Endothelial cell of umbilical vein (primary cell): Measurements from ENCODE around the gene CCDC144A.
A peak's percentile ranks its signal among the peaks of the same experiment; 100 is the strongest.
"Not testable (repeated sequence)": the region's sequence is repeated elsewhere in the genome, so short reads cannot be mapped to it uniquely, and the experiment has no call there.

ENCODE experiments used
- EZH2 ChIP-seq: IDR thresholded peaks from 2 replicates; pipeline ENCODE4 v1.6.1; 2012; ENCODE audit warnings: borderline replicate concordance, low read depth, mild to moderate bottlenecking, moderate library complexity, low read length, inconsistent platforms; ENCODE audit not compliant: severe bottlenecking
- GATA2 ChIP-seq: IDR thresholded peaks from 2 replicates; pipeline ENCODE4 v1.7.0; 2011; ENCODE audit warnings: low read depth, mild to moderate bottlenecking, moderate library complexity, mixed read lengths, low read length; ENCODE audit not compliant: insufficient read length, insufficient read depth
- JUN ChIP-seq: IDR thresholded peaks from 2 replicates; pipeline ENCODE4 v1.6.1; 2011; ENCODE audit warnings: borderline replicate concordance, low read depth; ENCODE audit not compliant: insufficient read length, insufficient read depth
- MYC ChIP-seq: IDR thresholded peaks from one replicate; pipeline ENCODE4 v1.6.1; 2011; ENCODE audit warnings: mild to moderate bottlenecking, low read depth, low read length
- POLR2AphosphoS5 ChIP-seq: IDR thresholded peaks from 2 replicates; pipeline ENCODE4 v1.6.1; 2012; ENCODE audit warnings: low read depth, mild to moderate bottlenecking, control low read depth, low read length, moderate library complexity; ENCODE audit not compliant: insufficient read depth
- TF ChIP-seq, protein P1 (sequence below), 2 donors: IDR thresholded peaks; 1 replicate in 1 of 2; 2 replicates in 1 of 2; pipeline ENCODE4 v1.5.1; 2011; ENCODE audit warnings: low read length in 2 of 2, mild to moderate bottlenecking in 2 of 2, moderate library complexity in 2 of 2, control low read depth in 1 of 2, inconsistent platforms in 1 of 2, low read depth in 1 of 2; ENCODE audit not compliant: insufficient read depth in 1 of 2; ENCODE audit errors: extremely low read depth in 1 of 2

DNA sequence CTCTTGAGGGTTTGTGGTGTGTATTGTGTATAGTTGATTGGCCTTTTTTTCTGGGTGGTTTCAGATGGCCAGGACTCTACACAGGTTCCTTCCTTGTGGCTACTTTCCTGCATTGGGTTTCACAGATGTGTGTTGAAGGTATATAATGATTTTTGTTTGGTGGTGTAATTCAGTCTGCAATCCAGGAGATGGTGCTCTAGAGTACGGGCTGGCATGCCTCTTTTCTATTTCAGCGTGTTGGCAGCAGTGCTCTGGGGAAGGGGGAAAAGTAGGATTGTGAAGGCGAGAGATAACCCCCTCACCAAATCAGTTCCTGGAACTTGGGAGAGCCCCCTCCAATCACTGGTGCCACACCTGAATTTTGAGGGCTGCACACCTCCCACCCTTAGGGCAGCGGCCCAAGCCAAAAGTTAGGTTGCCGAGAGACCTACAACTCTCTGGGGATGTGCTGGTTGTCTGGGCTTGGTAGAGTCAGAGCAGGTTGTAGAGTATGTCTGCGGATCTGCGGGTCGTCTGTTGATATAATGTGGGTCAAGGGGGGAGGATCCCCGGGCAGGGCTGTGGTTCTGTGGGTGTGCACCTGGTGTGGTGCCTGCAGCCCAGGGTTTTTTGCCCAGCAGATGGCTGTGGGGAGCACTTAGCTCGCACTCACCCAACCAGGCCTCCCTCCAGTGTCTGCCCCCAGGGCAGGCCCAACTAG, 61.3 kb downstream of the CCDC144A start:
- not testable (repeated sequence) for TF ChIP-seq MYC, EZH2, POLR2AphosphoS5, JUN, GATA2
- TF ChIP-seq, protein P1, sequence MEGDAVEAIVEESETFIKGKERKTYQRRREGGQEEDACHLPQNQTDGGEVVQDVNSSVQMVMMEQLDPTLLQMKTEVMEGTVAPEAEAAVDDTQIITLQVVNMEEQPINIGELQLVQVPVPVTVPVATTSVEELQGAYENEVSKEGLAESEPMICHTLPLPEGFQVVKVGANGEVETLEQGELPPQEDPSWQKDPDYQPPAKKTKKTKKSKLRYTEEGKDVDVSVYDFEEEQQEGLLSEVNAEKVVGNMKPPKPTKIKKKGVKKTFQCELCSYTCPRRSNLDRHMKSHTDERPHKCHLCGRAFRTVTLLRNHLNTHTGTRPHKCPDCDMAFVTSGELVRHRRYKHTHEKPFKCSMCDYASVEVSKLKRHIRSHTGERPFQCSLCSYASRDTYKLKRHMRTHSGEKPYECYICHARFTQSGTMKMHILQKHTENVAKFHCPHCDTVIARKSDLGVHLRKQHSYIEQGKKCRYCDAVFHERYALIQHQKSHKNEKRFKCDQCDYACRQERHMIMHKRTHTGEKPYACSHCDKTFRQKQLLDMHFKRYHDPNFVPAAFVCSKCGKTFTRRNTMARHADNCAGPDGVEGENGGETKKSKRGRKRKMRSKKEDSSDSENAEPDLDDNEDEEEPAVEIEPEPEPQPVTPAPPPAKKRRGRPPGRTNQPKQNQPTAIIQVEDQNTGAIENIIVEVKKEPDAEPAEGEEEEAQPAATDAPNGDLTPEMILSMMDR (IDR thresholded peaks at IDR 0.05; ENCODE audit: extremely low read depth in 1 of 2, insufficient read depth in 1 of 2, low read depth in 1 of 2, low read length in 2 of 2), result peak; percentile 11 to 29
